ENCODE data around the gene THRSP. TPM values are rescaled to one million over a fixed set of nuclear protein-coding genes. Genes with fewer than 3 reads are reported as not detected.

Gene THRSP
- total RNA-seq, 4 donors from 2014 or later: not detected

- Histone ChIP-seq H3K9me3 (no peaks in the 10 kb centered on the region), H3K27ac (replicated peaks in 1 of 4) (no peak overlapping the region), H3K4me1 (peaks cover 9 to 19% (median 17%) of the 10 kb centered on the region in 4 donors), H3K4me3 (no peak overlapping the region), H3K27me3 (no peaks in the 10 kb centered on the region), H3K36me3 (no peaks in the 10 kb centered on the region)
- intact Hi-C loops (cut with DNase I): no loop called here
- 89% methylated on average over 9 of the region's 9 CpGs for WGBS
- TF ChIP-seq EP300 (IDR thresholded peaks at IDR 0.05): no peak
- no peak for TF ChIP-seq CTCF (IDR thresholded peaks at IDR 0.05)
- TF ChIP-seq POLR2A (IDR thresholded peaks at IDR 0.05; ENCODE audit: low read depth): no peak
- TF ChIP-seq POLR2AphosphoS5 (IDR thresholded peaks at IDR 0.05): no peak
- DNase-seq (ENCODE audit: extremely low spot score): no peak
These were observed 25.6 kb upstream of the THRSP start for GRCh38 chr11:78037825-78038620.

GRCh38 chr11:78038697-78039313, 24.9 kb upstream of the THRSP start:
- no peak for DNase-seq (ENCODE audit: extremely low spot score)

GRCh38 chr11:78039391-78039918, 24.2 kb upstream of the THRSP start:
- Histone ChIP-seq H3K4me3 (peak overlapping the region in 2 of 4 donors; percentile 10 to 25), H3K27me3 (no peaks in the 10 kb centered on the region), H3K36me3 (no peaks in the 10 kb centered on the region), H3K4me1 (peaks cover 9 to 19% (median 17%) of the 10 kb centered on the region in 4 donors), H3K27ac (replicated peaks in 1 of 4) (peak overlapping the region; percentile 57 to 71 (median 66)), H3K9me3 (no peaks in the 10 kb centered on the region)
- no peak for DNase-seq (ENCODE audit: extremely low spot score)
- TF ChIP-seq POLR2A (IDR thresholded peaks at IDR 0.05; ENCODE audit: low read depth) (no peak), CTCF (IDR thresholded peaks at IDR 0.05) (no peak), POLR2AphosphoS5 (IDR thresholded peaks at IDR 0.05) (no peak)
- 90% methylated on average over 4 of the region's 4 CpGs for WGBS
- intact Hi-C loops (cut with DNase I): no loop called here

More at GRCh38 chr11:78038697-78039313, 24.9 kb upstream of the THRSP start:
- WGBS: 89% methylated on average over 8 of the region's 8 CpGs
- H3K4me3 ChIP-seq: no peak overlapping the region
- H3K27me3 ChIP-seq: no peaks in the 10 kb centered on the region
- intact Hi-C loops (cut with DNase I): no loop called here
- TF ChIP-seq EP300 (IDR thresholded peaks at IDR 0.05): no peak
- no peak for TF ChIP-seq POLR2A (IDR thresholded peaks at IDR 0.05; ENCODE audit: low read depth)
- TF ChIP-seq POLR2AphosphoS5 (IDR thresholded peaks at IDR 0.05): no peak
- no peak for TF ChIP-seq CTCF (IDR thresholded peaks at IDR 0.05)
- no peak overlapping the region for H3K27ac ChIP-seq (replicated peaks in 1 of 4)
- H3K4me1 ChIP-seq: peaks cover 9 to 19% (median 17%) of the 10 kb centered on the region in 4 donors
- H3K9me3 ChIP-seq: no peaks in the 10 kb centered on the region
- H3K36me3 ChIP-seq: no peaks in the 10 kb centered on the region

- intact Hi-C loops (cut with DNase I): no loop called here
These were observed 23.6 kb upstream of the THRSP start for GRCh38 chr11:78039919-78040671.

More at GRCh38 chr11:78039919-78040671, 23.6 kb upstream of the THRSP start:
- no peak for DNase-seq (ENCODE audit: extremely low spot score)
- WGBS: 17% methylated on average over 7 of the region's 7 CpGs
- H3K36me3 ChIP-seq: no peaks in the 10 kb centered on the region
- H3K4me1 ChIP-seq: peaks cover 9 to 21% (median 19%) of the 10 kb centered on the region in 4 donors
- no peaks in the 10 kb centered on the region for H3K9me3 ChIP-seq
- peak overlapping the region; percentile 10 to 33 (median 27) for H3K4me3 ChIP-seq
- no peaks in the 10 kb centered on the region for H3K27me3 ChIP-seq
- peak overlapping the region; percentile 57 to 71 (median 66) for H3K27ac ChIP-seq (replicated peaks in 1 of 4)
- TF ChIP-seq CTCF (IDR thresholded peaks at IDR 0.05) (no peak), EP300 (IDR thresholded peaks at IDR 0.05) (no peak), POLR2A (IDR thresholded peaks at IDR 0.05; ENCODE audit: low read depth) (no peak), POLR2AphosphoS5 (IDR thresholded peaks at IDR 0.05) (no peak)

Data from esophagus muscularis mucosa (tissue), 4 donors.